GM12892 (cell line): ENCODE results near the gene NFKB1.

Experiments
- POLR2A ChIP-seq: IDR thresholded peaks from 2 replicates; pipeline ENCODE4 v1.6.1; 2011; ENCODE audit warnings: low read depth, low read length, control low read depth
- POLR2AphosphoS5 ChIP-seq: IDR thresholded peaks from 2 replicates; pipeline ENCODE4 v1.6.1; 2011; ENCODE audit warnings: low read depth, low read length, control low read depth

DNA sequence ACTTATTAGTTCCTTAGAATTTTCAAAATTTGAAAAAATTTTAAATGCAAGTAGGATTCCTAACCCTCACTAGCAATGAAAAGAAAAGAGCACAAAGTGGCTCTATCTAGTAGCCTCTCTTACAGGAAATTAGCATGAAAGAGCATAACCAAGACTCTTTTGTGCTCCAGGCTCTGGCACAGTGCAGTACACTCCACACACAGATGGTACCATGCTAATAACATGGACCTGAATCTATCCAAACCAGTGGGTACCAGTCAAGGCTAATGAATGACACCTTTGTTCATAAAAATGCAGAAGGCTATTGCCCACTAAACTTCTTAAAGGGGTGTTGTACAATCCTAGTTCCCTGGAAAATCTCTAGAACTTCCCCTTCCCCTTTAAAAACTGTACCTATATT is 140.6 kb downstream of the NFKB1 start:
- no peak for TF ChIP-seq POLR2A
- no peak for TF ChIP-seq POLR2AphosphoS5
